22Rv1 (cell line): ENCODE data around the gene ZNF687.

ENCODE experiments used
- H3K27ac ChIP-seq: fragments of 450-650 bp; 2 replicates; pipeline ENCODE4 v1.5.1; 2017
- ZFX ChIP-seq: fragments of 450-650 bp; IDR thresholded peaks from 2 replicates; pipeline ENCODE4 v1.6.1; 2017; ENCODE audit warnings: antibody characterized with exemption, borderline replicate concordance
- TF ChIP-seq, protein P1 (sequence below): fragments of 450-650 bp; IDR thresholded peaks from 2 replicates; pipeline ENCODE4 v1.5.1; 2017; ENCODE audit warnings: mild to moderate bottlenecking

Gene ZNF687

DNA sequence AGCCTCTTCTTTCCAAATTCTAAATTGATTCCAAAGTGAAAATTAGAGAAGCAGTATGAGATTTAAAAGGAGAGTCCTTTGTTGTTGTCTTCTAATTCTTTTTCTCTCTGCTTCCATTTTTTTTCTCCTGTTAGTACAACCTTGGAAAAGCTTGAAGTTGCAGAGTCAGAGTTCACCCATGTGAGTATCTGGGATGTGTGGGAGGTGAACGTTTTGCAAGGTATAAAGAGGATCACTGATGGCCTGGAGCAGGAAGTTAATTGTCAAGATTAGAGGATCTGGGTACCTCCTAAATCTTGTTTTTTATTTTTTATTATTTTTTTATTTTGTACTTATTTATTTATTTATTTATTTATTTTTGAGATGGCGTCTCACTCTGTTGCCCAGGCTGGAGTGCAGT, 35.3 kb upstream of the ZNF687 start:
- no peak for TF ChIP-seq ZFX
- TF ChIP-seq, protein P1, sequence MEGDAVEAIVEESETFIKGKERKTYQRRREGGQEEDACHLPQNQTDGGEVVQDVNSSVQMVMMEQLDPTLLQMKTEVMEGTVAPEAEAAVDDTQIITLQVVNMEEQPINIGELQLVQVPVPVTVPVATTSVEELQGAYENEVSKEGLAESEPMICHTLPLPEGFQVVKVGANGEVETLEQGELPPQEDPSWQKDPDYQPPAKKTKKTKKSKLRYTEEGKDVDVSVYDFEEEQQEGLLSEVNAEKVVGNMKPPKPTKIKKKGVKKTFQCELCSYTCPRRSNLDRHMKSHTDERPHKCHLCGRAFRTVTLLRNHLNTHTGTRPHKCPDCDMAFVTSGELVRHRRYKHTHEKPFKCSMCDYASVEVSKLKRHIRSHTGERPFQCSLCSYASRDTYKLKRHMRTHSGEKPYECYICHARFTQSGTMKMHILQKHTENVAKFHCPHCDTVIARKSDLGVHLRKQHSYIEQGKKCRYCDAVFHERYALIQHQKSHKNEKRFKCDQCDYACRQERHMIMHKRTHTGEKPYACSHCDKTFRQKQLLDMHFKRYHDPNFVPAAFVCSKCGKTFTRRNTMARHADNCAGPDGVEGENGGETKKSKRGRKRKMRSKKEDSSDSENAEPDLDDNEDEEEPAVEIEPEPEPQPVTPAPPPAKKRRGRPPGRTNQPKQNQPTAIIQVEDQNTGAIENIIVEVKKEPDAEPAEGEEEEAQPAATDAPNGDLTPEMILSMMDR = no peak
- H3K27ac ChIP-seq = no peak overlapping the region

DNA sequence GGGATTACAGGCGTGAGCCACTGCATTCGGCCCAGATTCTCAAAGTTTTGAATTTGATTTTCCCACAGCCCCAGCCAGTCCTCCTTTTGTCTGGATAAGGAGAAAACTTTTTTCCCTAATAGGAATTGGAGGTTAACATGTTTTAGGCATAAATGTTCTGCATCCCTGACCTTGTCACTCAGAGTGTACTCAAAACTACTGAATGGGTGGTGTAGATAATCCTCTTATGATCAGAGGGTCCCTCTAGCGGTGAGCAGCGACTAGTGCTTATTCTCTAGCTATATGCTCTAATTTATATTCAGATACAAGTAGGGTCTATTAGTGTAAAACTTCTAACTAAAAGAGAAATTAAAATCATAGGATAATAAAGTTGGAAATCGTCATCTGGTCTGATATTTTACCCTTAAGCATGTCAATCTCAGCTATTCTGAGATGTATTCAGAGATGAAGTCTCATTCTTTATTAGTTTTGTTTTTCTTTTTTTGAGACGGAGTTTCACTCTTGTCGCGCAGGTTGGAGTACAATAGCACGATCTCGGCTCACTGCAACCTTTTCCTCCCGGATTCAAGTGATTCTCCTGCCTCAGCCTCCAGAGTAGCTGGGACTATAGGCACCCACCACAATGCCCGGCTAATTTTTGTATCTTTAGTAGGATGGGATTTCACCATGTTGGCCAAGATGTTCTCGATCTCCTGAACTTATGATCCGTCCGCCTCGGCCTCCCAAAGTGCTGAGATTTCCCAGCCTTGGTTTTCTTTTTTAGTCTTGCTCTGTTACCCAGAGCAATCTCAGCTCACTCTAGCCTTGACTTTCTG, 30.2 kb upstream of the ZNF687 start:
- no peak for TF ChIP-seq ZFX
- TF ChIP-seq, protein P1 = peak; percentile 99
- H3K27ac ChIP-seq = peak overlapping the region; percentile 24

DNA sequence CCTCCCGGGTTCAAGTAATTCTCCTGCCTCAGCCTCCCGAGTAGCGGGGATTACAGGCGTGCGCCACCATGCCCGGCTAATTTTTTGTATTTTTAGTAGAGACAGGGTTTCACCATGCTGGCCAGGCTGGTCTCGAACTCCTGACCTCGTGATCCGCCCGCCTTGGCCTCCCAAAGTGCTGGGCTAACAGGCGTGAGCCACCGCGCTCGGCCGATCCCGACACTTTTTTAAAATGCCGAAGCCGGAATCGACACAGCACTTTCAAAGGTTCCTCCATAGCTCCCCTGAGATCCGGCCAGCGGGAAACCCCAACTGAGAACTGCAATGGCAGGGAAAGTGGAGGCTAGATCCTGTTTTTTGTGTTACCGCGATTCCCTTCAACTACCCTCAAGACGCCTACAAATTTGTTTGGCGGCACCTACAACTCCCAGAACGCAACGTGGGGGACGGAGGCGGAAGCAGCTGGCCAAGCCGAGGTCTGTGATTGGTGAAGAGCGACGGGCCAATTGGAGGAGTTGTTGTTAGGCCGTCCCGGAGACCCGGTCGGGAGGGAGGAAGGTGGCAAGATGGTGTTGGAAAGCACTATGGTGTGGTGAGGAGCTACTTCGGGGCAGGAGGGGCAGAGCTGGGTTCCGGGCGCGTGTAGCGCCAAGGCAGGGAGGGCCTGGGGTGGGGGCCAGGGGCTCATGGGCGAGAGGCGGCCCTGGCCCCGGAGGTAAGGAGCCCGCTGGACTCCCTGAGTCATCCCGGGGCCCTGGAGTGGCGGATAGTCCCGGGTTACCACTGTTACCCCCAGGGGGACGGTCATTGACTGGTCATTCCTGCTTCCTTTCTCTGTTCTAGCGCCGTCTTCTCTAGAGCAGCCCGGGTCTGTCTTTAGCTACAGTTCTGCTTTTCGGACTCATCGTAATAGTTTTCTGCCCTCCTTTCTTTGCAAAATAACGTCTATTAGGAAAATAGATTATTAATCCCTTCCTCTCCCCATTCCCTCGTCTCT, 27.6 kb upstream of the ZNF687 start, which contains the start of gene PSMD4:
TSS of gene PSMD4 (plus strand) at position 518 of the 997 bp plus-strand sequence. CDS start at position 567, 49 bp downstream.
- TF ChIP-seq, protein P1 = no peak
- TF ChIP-seq ZFX = no peak
- peak within 1 kb of the TSS; percentile 84 for H3K27ac ChIP-seq

DNA sequence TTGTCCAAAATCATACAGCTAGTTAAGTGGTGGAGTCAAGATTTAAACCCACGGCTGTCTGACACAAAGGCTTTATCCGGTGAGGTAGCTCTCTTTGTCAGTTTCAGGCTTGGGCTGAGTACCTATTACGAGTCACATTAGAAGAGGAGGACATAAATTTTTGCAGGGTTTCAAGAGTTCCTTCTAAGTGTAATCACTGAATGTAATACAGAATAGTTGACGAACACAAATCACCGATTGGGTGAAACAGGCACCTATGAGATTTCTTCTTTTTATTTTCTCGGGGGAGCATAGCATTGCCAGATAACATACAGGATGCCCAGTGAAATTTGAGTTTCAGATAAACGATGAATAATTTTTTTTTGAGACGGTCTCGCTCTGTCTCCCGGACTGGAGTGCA, 26.7 kb upstream of the ZNF687 start:
- TF ChIP-seq, protein P1 = no peak
- TF ChIP-seq ZFX = no peak
- H3K27ac ChIP-seq = peak overlapping the region; percentile 84

DNA sequence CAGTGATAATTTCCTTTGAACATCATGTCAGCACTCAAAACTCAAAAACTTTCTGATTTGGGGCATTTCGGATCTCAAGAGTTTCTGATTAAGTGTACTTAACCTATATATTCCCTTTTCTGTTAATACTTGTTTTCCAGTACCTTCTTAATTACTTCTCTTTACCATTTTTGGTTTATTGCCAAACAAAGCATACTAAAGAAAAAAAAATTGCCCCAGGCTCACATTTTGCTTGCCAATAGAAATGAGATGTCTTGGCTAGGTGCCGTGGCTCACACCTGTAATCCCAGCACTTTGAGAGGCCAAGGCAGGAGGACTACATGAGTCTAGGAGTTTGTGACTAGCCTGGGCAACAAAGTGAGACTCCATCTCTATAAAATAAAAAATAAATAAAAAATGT, 22.7 kb upstream of the ZNF687 start:
- TF ChIP-seq, protein P1 = no peak
- no peak for TF ChIP-seq ZFX
- peak overlapping the region; percentile 47 for H3K27ac ChIP-seq

DNA sequence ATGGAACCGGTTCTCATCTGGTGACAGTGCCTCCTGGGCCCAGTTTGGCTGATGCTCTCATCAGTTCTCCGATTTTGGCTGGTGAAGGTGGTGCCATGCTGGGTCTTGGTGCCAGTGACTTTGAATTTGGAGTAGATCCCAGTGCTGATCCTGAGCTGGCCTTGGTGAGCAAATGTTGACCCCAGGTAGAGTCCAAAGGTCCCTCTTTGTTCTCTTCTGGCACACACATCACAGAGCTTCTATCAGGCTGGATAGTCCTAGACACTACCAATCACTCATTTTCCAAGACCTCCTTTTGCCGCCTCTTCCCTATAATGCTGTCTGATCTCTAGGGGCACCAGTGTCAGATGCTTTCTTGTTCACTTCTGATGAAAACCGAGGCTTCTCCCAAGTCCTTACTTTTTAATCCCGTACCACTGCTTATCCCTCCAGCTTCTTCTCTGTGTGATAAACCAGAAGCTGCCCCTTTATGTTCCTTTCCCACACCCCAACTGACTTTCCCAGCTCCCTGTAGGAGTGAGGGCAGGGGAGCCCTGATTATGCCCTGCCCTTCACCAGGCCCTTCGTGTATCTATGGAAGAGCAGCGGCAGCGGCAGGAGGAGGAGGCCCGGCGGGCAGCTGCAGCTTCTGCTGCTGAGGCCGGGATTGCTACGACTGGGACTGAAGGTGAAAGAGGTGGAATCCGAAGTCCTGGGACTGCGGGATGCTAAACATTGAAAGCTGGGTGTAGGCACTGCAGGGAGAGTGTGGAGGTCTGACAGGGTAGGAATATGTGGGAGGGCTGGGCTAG, 16.5 kb upstream of the ZNF687 start:
- TF ChIP-seq, protein P1 = no peak
- no peak for TF ChIP-seq ZFX
- H3K27ac ChIP-seq = peak overlapping the region; percentile 65
